HUES48 (cell line): ENCODE results near the gene TCF12.

ENCODE experiments used
- H3K27ac ChIP-seq: one replicate; pipeline ENCODE4 v1.7.0; 2013; ENCODE audit warnings: low read depth, low read length, inconsistent platforms
- H3K27me3 ChIP-seq: 2 replicates; pipeline ENCODE4 v1.6.1; 2013; ENCODE audit warnings: mild to moderate bottlenecking, low read length; ENCODE audit not compliant: control insufficient read depth, insufficient read depth
- H3K36me3 ChIP-seq: 2 replicates; pipeline ENCODE4 v1.6.1; 2013; ENCODE audit warnings: low read length; ENCODE audit not compliant: control insufficient read depth, insufficient read depth
- H3K4me1 ChIP-seq: 2 replicates; pipeline ENCODE4 v1.6.1; 2013; ENCODE audit warnings: mild to moderate bottlenecking, low read length; ENCODE audit not compliant: control insufficient read depth, insufficient read depth
- H3K4me3 ChIP-seq: 2 replicates; pipeline ENCODE4 v1.5.1; 2013; ENCODE audit warnings: mild to moderate bottlenecking, low read depth, low read length
- H3K9ac ChIP-seq: 2 replicates; pipeline ENCODE4 v1.6.1; 2013; ENCODE audit warnings: mild to moderate bottlenecking, low read depth, low read length, moderate library complexity
- H3K9me3 ChIP-seq: 2 replicates; pipeline ENCODE4 v1.6.1; 2013; ENCODE audit warnings: low read length; ENCODE audit not compliant: control insufficient read depth, insufficient read depth

The TCF12 gene

DNA sequence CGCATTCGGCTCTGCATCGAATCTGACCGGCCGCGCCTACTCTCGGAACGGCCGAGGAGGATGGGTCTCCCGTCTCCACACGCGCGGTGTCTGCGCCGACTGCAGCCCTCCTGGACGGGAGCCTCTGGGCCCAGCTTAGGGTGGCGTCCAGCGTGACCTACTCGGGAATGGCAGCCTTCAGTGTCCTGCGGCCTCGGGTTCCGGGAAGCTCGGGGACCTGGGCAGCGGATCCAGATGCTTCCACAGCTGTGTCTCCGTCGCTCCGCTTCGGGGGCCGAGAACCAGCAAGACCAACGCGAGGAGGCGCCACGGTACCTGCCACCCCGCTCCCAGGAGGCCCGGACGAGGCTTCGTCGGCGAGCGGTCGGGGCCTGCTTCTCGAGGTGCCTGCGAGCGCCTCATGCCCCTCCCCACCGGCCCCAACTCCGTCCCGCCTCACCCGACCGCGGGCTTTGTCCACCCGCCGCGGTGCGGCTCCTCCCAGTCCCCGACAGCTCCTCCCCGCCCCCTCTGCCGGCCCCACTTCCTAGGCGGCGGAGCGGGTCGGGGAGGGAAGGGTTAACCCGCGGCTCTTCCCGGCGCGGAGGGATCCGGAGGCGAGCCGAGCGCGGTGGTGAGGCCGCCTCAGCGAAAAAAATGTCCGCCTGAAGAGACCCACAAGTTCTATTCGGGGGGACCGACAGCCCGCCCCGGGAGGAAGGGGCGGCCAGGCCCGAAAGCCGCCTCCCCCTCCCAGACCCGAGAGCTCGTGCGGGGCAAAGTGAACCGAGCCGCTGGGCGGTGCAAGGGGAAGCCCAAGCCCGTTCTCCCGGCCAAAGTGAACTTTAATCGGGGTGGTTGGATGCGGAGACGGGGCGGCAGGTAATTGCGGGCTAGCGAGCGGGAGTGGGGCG is at the start of gene TCF12:
Gene TCF12 (plus strand): TSS at position 599 of the 893 bp plus-strand sequence. CDS start 1,270 bp downstream, outside the sequence.
- H3K4me1 ChIP-seq = peaks cover 25% of the 10 kb centered on the region
- H3K36me3 ChIP-seq = peaks cover 26% of the 10 kb centered on the region
- no peaks in the 10 kb centered on the region for H3K9me3 ChIP-seq
- peak within 1 kb of the TSS; percentile 88 for H3K9ac ChIP-seq
- H3K27me3 ChIP-seq = peaks cover 11% of the 10 kb centered on the region
- peak within 1 kb of the TSS; percentile 92 for H3K27ac ChIP-seq
- H3K4me3 ChIP-seq = peak within 1 kb of the TSS; percentile 91

DNA sequence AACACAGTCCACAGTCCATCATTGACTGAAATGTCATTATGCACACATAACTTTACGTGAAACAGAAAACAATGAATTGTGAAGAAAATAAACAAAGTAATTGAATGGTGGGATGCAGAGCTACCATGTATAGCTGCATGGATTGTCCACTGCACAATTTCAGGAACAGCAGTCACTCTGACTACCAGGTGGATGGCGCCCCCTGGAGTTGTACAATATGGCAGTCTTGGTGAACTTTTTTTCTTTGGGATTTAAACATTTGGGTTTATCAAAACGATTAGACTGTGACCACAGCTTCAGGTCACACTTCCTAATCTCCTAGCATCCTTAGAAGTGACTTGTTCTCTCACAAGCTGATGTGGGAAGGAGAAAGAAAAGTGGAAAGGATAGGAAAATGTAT is 48.9 kb upstream of the TCF12 start:
- Histone ChIP-seq H3K27me3 (no peaks in the 10 kb centered on the region), H3K27ac (no peak overlapping the region), H3K9ac (no peak overlapping the region), H3K36me3 (no peaks in the 10 kb centered on the region), H3K4me3 (no peak overlapping the region), H3K4me1 (peaks cover 8% of the 10 kb centered on the region), H3K9me3 (no peaks in the 10 kb centered on the region)

- H3K9me3 ChIP-seq = no peaks in the 10 kb centered on the region
- H3K36me3 ChIP-seq = no peaks in the 10 kb centered on the region
- H3K27me3 ChIP-seq = no peaks in the 10 kb centered on the region
- no peak overlapping the region for H3K4me3 ChIP-seq
- no peak overlapping the region for H3K27ac ChIP-seq
- no peak overlapping the region for H3K9ac ChIP-seq
- peaks cover 8% of the 10 kb centered on the region for H3K4me1 ChIP-seq
Observed at GRCh38 chr15:56871185-56871584, 47.3 kb upstream of the TCF12 start.

DNA sequence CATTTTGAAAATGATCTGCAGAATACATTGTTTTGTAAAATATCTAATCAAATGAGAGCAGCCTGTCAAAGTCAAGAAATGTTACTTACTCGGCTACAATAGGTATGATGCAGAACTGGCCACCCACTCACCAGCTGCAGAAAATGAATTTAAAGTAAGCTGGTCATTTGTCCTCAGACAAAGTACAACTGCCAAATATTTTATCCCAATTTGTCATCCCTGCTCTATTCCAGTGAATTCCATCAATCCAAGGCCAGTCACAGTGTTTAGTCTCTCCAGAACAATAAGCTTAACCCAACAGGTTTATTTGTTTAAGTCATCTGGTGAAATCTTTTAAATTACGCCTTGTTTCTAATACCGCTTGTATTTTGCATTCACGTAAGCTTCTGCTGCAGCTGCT is 46.6 kb upstream of the TCF12 start:
- no peaks in the 10 kb centered on the region for H3K36me3 ChIP-seq
- H3K27ac ChIP-seq = no peak overlapping the region

DNA sequence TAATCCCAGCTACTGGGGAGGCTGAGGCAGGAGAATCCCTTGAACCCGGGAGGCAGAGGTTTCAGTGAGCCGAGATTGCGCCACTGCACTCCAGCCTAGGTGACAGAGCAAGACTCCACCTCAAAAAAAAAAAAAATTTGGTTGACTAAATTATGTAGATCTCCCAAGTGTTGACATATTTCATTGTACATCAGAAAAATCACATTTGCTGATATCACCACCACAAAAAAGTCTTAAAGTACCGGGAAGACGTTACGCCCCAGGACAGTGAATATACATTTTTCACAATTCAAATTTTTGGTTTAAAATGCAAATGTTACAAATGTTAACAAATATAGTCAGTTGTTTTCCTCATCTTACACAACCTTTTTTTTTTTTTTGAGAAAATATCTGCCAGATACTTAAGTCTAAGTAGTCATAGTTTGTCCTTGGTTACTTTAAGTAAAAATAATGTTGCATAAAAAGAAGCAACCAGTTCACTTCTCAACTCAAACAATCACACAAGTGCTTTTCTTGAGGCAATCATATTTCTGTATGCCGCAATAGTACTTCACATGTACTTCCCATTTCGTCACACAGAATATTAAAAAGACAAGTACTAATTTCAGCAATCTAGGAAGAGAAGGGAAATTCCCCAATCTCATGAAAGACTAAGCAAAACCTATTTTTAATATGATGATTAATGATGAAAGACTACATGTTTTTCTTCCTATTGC is 41.0 kb upstream of the TCF12 start:
- H3K9me3 ChIP-seq = no peaks in the 10 kb centered on the region
- no peak overlapping the region for H3K9ac ChIP-seq
- no peaks in the 10 kb centered on the region for H3K36me3 ChIP-seq
- H3K4me3 ChIP-seq = no peak overlapping the region
- no peak overlapping the region for H3K27ac ChIP-seq
- no peaks in the 10 kb centered on the region for H3K27me3 ChIP-seq
- H3K4me1 ChIP-seq = no peaks in the 10 kb centered on the region

More for the DNA sequence above, 46.6 kb upstream of the TCF12 start:
- Histone ChIP-seq H3K27me3 (no peaks in the 10 kb centered on the region), H3K4me1 (peaks cover 8% of the 10 kb centered on the region), H3K9me3 (no peaks in the 10 kb centered on the region), H3K4me3 (no peak overlapping the region), H3K9ac (no peak overlapping the region)

DNA sequence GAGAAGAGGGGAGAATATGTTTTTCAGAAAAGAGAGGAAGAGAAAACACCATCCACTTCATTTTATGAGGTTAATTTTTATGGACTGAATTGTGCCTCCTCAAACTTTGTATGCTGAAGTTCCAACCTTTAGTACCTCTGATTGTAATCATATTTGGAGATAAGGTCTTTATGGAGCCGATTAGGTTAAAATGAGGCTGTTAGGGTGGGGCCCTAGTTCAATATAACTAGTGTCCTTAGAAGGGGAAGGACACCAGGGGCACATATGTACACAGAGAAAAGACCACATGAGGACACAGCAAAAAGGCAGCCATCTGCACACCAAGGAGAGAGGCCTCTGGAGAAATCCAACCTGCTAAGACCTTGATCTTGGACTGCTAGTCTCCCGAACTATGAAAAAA is 38.9 kb upstream of the TCF12 start:
- no peak overlapping the region for H3K27ac ChIP-seq
- H3K27me3 ChIP-seq = no peaks in the 10 kb centered on the region
- H3K9me3 ChIP-seq = no peaks in the 10 kb centered on the region
- no peak overlapping the region for H3K9ac ChIP-seq
- H3K4me1 ChIP-seq = no peaks in the 10 kb centered on the region
- H3K36me3 ChIP-seq = no peaks in the 10 kb centered on the region
- no peak overlapping the region for H3K4me3 ChIP-seq

DNA sequence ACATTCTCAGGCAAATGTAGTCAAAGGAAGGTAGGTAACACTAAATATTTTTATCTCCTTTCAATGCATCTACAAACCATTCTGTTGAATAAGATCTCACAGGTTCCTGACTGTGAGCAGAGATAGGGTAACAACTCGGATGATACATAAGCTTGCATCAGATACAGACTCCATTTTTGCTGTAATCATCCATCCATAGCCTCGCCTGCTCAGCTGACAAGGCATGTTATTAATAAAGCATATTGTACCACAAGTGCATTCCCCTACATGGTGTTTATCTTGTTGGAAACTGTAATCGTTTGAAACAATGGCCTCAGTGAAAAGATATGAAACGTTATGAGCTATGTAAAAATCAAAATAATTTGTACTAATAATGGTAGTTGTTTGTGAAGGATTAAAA is 35.4 kb upstream of the TCF12 start:
- Histone ChIP-seq H3K27ac (no peak overlapping the region), H3K27me3 (no peaks in the 10 kb centered on the region), H3K36me3 (no peaks in the 10 kb centered on the region), H3K9ac (no peak overlapping the region), H3K4me1 (peaks cover 6% of the 10 kb centered on the region), H3K4me3 (no peak overlapping the region), H3K9me3 (no peaks in the 10 kb centered on the region)

DNA sequence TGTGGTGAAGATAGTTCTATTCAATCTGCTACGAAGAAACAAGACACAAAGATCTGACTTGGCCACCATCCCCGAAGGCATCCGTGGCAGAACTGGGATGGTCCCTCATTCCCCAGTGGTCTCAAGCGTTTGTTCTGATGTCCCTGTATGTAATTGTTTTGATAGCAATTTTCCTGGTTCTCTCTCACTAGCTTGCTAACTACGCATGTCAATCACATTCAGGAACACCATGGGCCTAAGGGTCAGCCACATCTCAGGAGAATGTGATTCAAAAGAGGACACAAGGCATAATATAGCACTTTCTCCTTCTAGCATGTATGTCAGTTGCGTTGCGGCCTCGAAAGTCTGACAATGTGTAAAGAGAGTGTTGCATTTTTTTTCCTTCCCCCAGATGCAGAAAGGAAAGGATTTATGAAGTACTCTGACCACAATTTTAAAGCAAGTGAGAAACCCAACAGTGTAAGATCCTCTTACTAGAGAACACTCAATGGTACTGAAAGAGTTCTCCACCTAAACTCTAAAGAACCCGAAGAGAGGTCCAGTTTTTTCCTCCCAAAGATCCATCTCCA is 32.0 kb upstream of the TCF12 start:
- Histone ChIP-seq H3K4me3 (peak overlapping the region; percentile 70), H3K27ac (peak overlapping the region; percentile 99), H3K9me3 (no peaks in the 10 kb centered on the region), H3K27me3 (peaks cover 6% of the 10 kb centered on the region; the same call in 1 of the 2 replicates), H3K4me1 (peaks cover 13% of the 10 kb centered on the region), H3K36me3 (no peaks in the 10 kb centered on the region), H3K9ac (peak overlapping the region; percentile 78)

DNA sequence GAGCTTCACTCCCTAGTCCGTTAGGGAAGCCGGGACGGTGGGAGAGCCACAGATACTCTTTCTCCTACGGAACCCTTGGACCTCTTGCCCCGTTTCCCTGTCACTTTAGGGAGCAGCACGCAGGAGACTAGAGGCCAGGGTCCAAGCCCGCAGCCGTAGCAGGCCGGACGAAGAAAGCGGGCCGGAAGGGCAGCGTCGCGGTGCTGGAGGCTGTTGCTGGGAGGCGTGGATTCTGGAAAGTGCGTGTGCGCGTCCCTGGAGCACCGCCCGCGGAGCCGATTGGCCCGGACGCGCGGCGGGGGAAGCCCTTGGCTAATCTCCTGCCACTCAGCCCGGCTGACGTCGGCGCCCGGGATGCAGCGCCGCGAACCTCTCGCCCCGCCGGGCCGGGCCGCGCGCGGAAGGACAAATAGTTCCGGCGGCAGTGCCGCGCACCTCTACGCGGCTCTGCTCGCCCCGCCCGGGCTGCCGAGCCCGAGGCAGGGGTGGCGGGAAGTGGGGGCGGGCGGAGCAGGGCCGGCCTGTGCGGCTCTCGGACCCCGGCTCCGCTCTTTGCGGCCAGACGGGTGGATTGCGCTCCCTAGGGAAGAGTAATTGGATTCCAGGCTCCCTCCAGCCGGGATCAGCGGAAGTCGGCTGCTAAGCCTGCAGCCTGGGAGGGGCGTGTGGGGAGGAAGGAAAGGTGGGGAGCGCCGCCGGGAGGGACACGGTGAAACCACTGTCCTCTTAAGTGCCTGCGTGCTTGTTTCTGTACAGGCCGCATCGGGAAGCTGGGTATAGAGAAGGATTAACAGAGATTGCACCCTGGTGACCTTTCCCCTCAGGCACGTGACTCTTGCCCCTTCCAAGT is 31.3 kb upstream of the TCF12 start:
- Histone ChIP-seq H3K27ac (peak overlapping the region; percentile 99), H3K36me3 (no peaks in the 10 kb centered on the region), H3K9ac (peak overlapping the region; percentile 78), H3K9me3 (no peaks in the 10 kb centered on the region), H3K4me1 (peaks cover 13% of the 10 kb centered on the region), H3K4me3 (peak overlapping the region; percentile 70), H3K27me3 (peaks cover 6% of the 10 kb centered on the region)

DNA sequence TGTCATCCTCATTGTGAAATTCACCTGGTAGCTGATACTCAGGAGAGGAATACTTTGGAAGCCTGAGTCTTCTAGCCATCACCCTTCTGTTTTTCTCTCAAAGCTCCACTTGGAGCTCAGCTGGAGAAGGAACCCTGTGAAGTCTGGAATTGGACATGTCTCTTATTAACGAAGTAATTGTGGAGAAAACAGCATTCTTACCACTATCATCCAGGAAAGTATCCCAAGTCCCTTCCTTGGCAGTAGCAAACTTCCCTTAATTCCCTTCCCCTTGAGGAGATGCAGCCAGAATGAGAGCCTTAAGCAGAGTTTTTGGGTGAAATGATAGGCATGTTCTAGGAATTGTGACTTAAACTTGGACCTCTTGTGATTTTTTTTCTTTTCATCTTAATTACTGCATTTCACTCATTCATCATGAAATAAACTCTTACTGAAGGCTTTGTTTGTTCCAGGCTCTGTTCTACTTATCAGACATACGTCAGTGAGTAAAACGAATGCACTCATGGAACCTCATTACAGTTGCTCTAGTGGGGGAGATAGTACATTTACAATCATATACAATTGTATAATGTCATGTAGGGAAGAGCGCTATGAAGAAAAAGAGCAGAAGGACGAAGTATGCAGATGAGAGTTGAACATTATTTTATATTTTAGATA is 30.5 kb upstream of the TCF12 start:
- Histone ChIP-seq H3K9ac (peak overlapping the region; percentile 78), H3K4me1 (peaks cover 13% of the 10 kb centered on the region), H3K9me3 (no peaks in the 10 kb centered on the region), H3K36me3 (no peaks in the 10 kb centered on the region), H3K27me3 (peaks cover 14% of the 10 kb centered on the region), H3K4me3 (peak overlapping the region; percentile 70), H3K27ac (peak overlapping the region; percentile 99)
